HepG2 (cell line): Measurements from ENCODE around the gene PDE4C. TPM values are rescaled to one million over a fixed set of nuclear protein-coding genes. Genes with fewer than 3 reads are reported as not detected.

Experiments
- BRCA1 ChIP-seq: sonication (generic); formaldehyde crosslinking; IDR thresholded peaks from 2 replicates; pipeline ENCODE4 v1.4.0; 2020; ENCODE audit warnings: missing genetic modification reagents
- RFX3 ChIP-seq: IDR thresholded peaks from 2 replicates; pipeline ENCODE4 v1.6.1; 2016; ENCODE audit warnings: missing biosample characterization, missing genetic modification reagents
- ZNF557 ChIP-seq: sonication (generic); formaldehyde crosslinking; IDR thresholded peaks from 2 replicates; pipeline ENCODE4 v1.4.0; 2020; ENCODE audit warnings: missing genetic modification reagents
- ZNF614 ChIP-seq: IDR thresholded peaks from 2 replicates; pipeline ENCODE4 v1.6.1; 2018; ENCODE audit warnings: missing biosample characterization, missing genetic modification reagents, inconsistent platforms, borderline replicate concordance
- ZNF737 ChIP-seq: sonication (generic); formaldehyde crosslinking; IDR thresholded peaks from 2 replicates; pipeline ENCODE4 v1.5.0; 2020; ENCODE audit warnings: missing genetic modification reagents, mild to moderate bottlenecking, borderline replicate concordance
- polyA plus RNA-seq, 8 experiments: library from polyadenylated mRNA; depleted of rRNA in 3 of 8; stranded (reverse) in 7 of 8; unstranded in 1 of 8; fragments of >200 nt; fragmentation: Illumina TruSeq in 4 of 8; extraction: Trizol in 4 of 8; gene quantifications; 2 replicates each; pipeline versions ENCODE4 v1.2.1 to v1.2.3, GENCODE V29; 2011 to 2016; ENCODE audit warnings: low read depth in 4 of 8, missing spikeins in 1 of 8, mixed read lengths in 1 of 8; ENCODE audit not compliant: insufficient read depth in 1 of 8
- total RNA-seq, 5 experiments: library from RNA; depleted of rRNA; stranded (reverse); fragments of >200 nt; fragmentation: Illumina TruSeq; extraction: Trizol; gene quantifications; 2 replicates each; pipeline ENCODE4 v1.2.3, GENCODE V29; 2016; ENCODE audit warnings: low read depth in 1 of 5
- TF ChIP-seq, protein P1 (sequence below): sonication (generic); formaldehyde crosslinking; IDR thresholded peaks from 2 replicates; pipeline ENCODE4 v1.5.1; 2020; ENCODE audit warnings: mild to moderate bottlenecking, missing genetic modification reagents, moderate library complexity
- TF ChIP-seq, protein P2 (sequence below): IDR thresholded peaks from 2 replicates; pipeline ENCODE4 v1.6.1; 2016; ENCODE audit warnings: mild to moderate bottlenecking, missing biosample characterization, missing genetic modification reagents
- TF ChIP-seq, protein P3 (sequence below): sonication (generic); formaldehyde crosslinking; conservative IDR thresholded peaks from 2 replicates; pipeline ENCODE4 v1.8.0; 2022; ENCODE audit warnings: low read depth, missing genetic modification reagents
- TF ChIP-seq, protein P4 (sequence below): sonication (generic); formaldehyde crosslinking; conservative IDR thresholded peaks from 2 replicates; pipeline ENCODE4 v1.5.0; 2020; ENCODE audit warnings: missing genetic modification reagents

Gene PDE4C
- total and polyA plus RNA-seq, 2 of the 13 experiments (the other 11 are each of a cell fraction or from before 2014, with no cell fraction given), result 1.4 to 14.0 TPM

GRCh38 chr19:18233224-18233825 is 7.1 kb upstream of the PDE4C start (continued):
- TF ChIP-seq ZNF557 (CRISPR knock-in tag), result peak; percentile 75; the same call in 1 of the 2 replicates
- TF ChIP-seq, protein P1, sequence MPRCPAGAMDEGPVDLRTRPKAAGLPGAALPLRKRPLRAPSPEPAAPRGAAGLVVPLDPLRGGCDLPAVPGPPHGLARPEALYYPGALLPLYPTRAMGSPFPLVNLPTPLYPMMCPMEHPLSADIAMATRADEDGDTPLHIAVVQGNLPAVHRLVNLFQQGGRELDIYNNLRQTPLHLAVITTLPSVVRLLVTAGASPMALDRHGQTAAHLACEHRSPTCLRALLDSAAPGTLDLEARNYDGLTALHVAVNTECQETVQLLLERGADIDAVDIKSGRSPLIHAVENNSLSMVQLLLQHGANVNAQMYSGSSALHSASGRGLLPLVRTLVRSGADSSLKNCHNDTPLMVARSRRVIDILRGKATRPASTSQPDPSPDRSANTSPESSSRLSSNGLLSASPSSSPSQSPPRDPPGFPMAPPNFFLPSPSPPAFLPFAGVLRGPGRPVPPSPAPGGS (CRISPR knock-in tag), result peak; percentile 66; the same call in 1 of the 2 replicates
- TF ChIP-seq ZNF614 (CRISPR knock-in tag), result peak; percentile 86; the same call in 1 of the 2 replicates
- TF ChIP-seq ZNF737, result 0 out of 2 replicates have a peak, but pooled peaks have one; percentile 80
- peak; percentile 92; the same call in 1 of the 2 replicates for TF ChIP-seq BRCA1 (CRISPR knock-in tag)
- TF ChIP-seq, protein P2, sequence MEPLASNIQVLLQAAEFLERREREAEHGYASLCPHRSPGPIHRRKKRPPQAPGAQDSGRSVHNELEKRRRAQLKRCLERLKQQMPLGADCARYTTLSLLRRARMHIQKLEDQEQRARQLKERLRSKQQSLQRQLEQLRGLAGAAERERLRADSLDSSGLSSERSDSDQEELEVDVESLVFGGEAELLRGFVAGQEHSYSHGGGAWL, result peak; percentile 99
- TF ChIP-seq, protein P3, sequence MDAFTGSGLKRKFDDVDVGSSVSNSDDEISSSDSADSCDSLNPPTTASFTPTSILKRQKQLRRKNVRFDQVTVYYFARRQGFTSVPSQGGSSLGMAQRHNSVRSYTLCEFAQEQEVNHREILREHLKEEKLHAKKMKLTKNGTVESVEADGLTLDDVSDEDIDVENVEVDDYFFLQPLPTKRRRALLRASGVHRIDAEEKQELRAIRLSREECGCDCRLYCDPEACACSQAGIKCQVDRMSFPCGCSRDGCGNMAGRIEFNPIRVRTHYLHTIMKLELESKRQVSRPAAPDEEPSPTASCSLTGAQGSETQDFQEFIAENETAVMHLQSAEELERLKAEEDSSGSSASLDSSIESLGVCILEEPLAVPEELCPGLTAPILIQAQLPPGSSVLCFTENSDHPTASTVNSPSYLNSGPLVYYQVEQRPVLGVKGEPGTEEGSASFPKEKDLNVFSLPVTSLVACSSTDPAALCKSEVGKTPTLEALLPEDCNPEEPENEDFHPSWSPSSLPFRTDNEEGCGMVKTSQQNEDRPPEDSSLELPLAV (CRISPR knock-in tag), result no peak
- TF ChIP-seq RFX3 (CRISPR knock-in tag), result peak; percentile 38; the same call in 1 of the 2 replicates
- TF ChIP-seq, protein P4, sequence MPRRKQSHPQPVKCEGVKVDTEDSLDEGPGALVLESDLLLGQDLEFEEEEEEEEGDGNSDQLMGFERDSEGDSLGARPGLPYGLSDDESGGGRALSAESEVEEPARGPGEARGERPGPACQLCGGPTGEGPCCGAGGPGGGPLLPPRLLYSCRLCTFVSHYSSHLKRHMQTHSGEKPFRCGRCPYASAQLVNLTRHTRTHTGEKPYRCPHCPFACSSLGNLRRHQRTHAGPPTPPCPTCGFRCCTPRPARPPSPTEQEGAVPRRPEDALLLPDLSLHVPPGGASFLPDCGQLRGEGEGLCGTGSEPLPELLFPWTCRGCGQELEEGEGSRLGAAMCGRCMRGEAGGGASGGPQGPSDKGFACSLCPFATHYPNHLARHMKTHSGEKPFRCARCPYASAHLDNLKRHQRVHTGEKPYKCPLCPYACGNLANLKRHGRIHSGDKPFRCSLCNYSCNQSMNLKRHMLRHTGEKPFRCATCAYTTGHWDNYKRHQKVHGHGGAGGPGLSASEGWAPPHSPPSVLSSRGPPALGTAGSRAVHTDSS, result no peak
